Measurements from ENCODE around the gene KLF2. TPM values are rescaled to one million over a fixed set of nuclear protein-coding genes. Genes with fewer than 3 reads are reported as not detected.
A peak's percentile ranks its signal among the peaks of the same experiment; 100 is the strongest.
"Not testable (repeated sequence)": the region's sequence is repeated elsewhere in the genome, so short reads cannot be mapped to it uniquely, and the experiment has no call there.

Gene KLF2
- total RNA-seq = 10.3 TPM

- DNase-seq = peak; percentile 90
These were observed at the start of gene KLF2 for GRCh38 chr19:16324384-16325160. KLF2 (plus strand) TSS chr19:16324826; CDS start chr19:16324924, 98 bp downstream.

- no peak for DNase-seq
These were observed 44.3 kb upstream of the KLF2 start for GRCh38 chr19:16280306-16280705.

GRCh38 chr19:16281743-16282142 is 42.9 kb upstream of the KLF2 start:
- no peak for DNase-seq

DNA sequence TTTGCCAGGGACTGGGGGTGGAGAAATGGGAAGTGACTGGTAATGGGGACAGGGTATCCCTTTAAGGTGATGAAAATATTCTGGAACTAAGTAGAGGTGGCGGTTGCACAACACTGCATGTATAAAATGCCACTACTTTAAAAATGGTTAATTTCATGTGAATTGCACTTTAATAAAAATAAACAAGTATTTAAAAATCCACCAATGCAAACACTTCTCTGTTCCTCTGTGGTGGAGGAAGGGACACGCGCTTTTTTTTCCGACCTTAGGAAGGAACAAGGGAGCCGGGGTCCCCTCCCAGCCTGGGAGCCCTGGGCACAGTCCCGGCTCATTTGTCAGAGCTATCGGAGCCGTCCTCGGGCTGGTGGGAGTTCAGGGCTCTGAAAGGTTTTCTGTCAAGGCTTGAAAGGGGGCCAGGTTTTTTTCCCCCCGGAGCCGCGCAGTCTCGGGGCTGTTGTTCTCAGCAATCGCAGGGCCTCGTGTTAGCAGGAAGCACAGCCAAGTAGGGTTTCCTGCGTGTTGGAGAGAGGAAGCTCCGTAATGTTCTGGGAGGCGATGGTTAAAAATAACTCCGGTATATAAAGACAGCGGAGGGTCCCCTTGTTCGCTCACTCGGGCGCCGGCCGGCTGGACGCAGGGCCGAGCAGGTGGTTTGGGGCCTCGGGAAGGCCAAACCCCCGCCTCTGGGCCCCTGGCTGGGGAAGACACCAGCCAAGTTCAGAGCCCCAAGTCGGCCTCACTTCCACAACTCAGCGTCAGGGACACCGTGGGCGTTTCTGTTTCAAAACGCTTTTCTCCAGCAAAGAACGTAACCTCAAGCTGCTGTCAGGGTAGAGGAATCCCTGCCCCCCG is 41.2 kb upstream of the KLF2 start:
- DNase-seq = peak; percentile 90

DNA sequence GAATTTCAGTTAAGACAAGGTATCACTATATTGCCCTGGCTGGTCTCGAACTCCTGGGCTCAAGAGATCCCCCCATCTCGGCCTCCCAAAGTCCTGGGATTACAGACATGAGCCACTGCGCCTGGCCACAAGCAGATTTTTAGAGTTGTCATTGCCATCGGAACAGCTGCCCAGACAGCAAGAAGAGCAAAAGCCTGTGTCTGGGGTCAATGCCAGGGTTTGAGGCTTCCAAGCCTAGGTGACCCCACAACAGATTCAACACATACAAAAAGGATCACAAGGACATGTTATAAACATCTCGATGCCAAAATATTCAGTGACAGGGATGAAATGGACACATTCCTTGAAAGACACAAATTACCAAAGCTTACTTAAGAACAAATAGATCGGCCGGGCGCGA is 40.1 kb upstream of the KLF2 start:
- no peak for DNase-seq

- not testable (repeated sequence) for DNase-seq
These were observed 39.5 kb upstream of the KLF2 start for GRCh38 chr19:16285079-16285478.

GRCh38 chr19:16285769-16286498 is 38.7 kb upstream of the KLF2 start:
- DNase-seq = no peak

DNA sequence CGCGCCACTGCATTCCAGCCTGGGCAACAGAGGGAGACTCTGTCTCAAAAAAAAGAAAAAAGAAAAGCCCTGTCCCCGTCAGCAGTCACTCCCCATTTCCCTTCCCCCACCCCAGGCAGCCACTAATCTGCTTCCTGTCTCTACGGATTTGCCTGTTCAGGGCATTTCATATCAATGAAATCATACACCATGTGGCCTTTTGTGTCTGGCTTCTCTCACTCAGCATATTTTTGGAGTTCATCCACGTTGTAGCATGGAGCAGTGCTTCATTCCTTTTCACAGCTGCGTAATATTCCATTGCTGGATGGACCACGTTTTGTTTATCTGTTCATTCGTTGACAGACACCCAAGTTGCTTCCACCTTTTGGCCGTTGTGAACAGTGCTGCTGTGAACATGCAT is 36.1 kb upstream of the KLF2 start:
- DNase-seq = peak; percentile 10

- DNase-seq = no peak
These were observed 35.0 kb upstream of the KLF2 start for GRCh38 chr19:16289594-16289993.

DNA sequence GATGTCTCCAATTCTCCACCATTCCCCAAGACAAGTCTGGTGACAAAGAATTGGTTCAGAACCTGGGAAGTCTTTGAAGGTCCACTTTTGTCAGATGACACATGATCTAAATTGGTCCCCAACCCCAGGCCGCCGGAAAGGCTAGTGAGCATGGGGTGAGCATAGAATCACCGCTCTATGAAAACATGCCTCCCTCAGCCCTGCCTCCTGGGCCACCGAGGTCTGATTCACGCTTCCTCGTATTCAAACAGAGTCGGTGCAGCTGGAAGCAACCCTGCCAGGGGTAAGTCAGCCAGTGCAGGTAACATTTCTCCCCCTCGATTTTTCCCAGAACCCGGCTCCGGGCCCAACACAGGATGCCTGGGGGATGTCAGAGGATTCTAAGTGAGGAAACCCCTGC is 33.9 kb upstream of the KLF2 start:
- DNase-seq = no peak

DNA sequence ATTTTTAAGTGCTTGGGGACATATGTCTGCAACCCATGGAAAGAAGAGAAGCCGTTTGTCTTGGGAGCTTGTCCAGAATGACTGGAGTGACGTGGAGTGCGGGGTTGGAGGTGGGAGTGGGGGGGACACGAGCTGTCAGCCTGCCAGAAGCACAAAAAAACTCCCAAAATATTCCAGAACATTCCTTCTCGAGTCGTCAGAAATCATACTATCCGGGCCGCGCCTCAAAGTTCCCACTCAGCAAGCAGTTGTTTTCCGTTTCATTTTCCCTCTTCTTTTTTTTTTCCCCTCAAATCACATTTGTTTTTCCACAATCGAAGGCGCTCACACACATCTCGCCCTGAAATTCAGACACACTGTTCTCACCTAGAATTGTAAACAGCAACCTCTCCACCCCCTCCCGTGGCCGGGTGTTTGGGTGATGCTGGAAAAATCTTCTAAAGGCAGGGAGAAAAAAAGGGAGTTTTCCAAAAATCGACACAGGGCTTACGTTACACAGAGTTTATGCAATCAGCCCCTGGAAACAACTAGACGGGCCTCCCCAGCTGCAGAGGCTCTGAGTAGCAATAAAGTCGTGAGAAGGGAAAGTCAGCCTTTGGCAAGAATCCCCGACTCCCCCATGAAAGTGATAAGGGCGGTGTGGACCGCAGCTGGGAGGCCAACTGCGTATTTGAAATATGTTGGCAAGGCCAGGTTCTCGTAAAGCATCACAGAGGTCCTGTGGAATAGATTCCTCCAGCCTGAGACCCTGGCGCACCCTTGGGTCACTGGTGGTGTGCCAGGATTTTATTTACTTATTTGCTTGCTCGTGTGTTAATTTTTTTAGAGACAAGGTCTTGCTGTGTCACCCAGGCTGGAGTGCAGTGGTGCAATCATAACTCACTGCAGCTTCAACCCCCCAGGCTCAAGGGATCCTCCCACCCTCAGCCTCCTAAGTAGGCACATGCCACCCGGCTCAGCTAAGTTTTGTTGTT is 31.2 kb upstream of the KLF2 start:
- peak; percentile 97 for DNase-seq

GRCh38 chr19:16295057-16295456 is 29.6 kb upstream of the KLF2 start:
- DNase-seq = peak; percentile 43

- DNase-seq = no peak
These were observed 27.9 kb upstream of the KLF2 start for GRCh38 chr19:16296713-16297112.

- DNase-seq = no peak
These were observed 26.9 kb upstream of the KLF2 start for GRCh38 chr19:16297575-16298178.

DNA sequence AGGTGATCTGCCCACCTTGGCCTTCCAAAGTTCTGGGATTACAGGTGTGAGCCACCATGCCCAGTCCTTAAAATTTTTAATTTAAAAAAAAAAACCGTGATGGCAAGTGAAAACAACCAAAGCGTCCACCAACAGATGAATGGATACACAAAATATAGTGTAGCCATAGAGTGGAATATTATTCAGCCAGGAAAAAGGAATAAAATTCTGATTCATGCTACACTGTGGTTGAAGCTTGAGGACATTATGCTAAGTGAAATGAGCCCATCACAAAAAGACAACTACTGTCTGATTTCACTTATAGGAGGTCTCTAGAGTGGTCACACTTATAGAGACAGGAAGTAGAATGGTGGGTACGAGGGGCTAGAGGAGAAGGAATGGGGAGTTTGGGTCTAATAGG is 26.3 kb upstream of the KLF2 start:
- DNase-seq = no peak

DNA sequence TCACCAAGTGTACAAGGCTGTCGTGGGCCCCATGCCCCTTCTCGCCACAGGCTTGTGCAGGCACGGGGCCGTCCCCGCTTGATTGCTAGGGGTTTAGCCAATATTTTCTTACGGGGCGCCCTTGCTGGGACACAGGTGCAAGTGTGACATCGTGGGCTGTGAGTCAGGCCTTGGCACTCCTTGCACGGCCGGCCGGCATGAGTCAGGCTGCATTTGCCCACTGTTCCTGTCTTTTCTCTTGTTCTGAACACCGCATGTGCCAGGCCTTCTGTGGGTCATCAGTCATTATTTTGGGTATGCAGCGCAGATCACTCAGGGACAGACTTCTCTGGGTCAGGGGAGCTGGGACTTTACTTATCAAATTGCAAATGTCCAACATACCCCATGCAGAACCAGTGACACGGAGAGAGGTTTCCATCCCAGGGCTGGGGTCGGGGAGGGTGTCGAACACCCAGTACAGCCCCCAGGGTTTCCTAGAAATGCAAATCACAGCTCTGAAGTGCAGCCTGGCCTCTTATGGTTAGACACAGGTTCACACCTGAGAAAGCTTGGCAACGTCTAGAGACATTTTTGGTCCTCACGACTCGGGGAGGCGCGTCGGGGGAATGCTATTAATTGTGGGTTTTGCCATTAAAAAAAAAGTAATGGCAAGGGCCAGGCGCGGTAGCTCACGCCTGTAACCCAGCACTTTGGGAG is 22.5 kb upstream of the KLF2 start:
- DNase-seq = no peak

- DNase-seq = no peak
These were observed 20.9 kb upstream of the KLF2 start for GRCh38 chr19:16303755-16304154.

DNA sequence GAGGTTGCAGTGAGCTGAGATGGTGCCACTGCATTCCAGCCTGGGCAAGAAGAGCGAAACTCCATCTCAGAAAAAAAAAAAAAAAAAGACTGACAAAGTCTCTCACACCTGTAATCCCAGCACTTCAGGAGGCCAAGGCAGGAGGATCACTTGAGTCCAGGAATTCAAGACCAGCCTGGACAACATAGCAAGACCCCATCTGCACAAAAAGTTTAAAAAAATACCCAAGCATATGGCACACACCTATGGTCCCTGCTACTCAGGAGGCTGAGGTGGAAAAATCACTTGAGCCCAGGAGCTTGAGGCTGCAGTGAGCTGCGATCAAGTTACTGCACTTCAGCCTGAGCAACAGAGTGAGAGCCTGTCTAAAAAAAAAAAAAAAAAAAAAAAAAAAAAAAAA is 20.1 kb upstream of the KLF2 start:
- not testable (repeated sequence) for DNase-seq

DNA sequence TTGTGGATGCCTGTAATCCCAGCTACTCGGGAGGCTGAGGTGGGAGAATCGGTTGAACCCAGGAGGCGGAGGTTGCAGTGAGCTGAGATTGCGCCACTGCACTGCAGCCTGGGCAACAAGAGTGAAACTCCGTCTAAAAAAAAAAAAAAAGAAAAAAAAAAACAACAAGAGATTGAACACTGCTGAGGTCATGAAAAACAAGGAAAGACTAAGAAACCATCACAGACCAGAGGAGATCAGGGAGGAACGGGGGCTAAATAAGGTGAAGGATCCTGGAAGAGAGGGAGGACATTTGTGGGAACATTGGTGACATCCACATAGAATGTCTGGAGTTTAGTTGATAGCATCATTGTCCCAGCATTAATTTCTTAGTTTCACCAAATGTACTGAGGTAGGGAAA is 19.6 kb upstream of the KLF2 start:
- not testable (repeated sequence) for DNase-seq

GRCh38 chr19:16306728-16307402 is 17.8 kb upstream of the KLF2 start:
- no peak for DNase-seq

All from skin of body (tissue), 2 donors.